Pancreas (tissue), 10 donors: ENCODE results near the gene FAM13B. TPM values are rescaled to one million over a fixed set of nuclear protein-coding genes. Genes with fewer than 3 reads are reported as not detected.

ENCODE experiments used
- ATAC-seq, 4 donors: fragments of 200-7000 bp; cut with Tn5 transposase; one replicate each; pipeline versions ENCODE4 v1.8.0 to v1.9.1; 2020; ENCODE audit warnings: mild to moderate bottlenecking in 4 of 4, moderate library complexity in 4 of 4
- DNase-seq, 6 donors: peaks; one replicate each; pipeline ENCODE4 v3.0.0-alpha.2; 2020
- FAIRE-seq: peaks from 2 replicates; lab custom pipeline; 2012; peaks lifted over from hg19 to GRCh38; lab: Jason Lieb, UNC
- H3K27ac ChIP-seq, 4 donors: fragments of 200-600 bp; sonication (generic); 1 replicate in 3 of 4; 2 replicates in 1 of 4; pipeline versions ENCODE4 v1.5.0 to v1.8.0; 2020
- H3K27me3 ChIP-seq, 4 donors: fragments of 200-600 bp; one replicate each; pipeline ENCODE4 v1.8.0; 2021
- H3K36me3 ChIP-seq, 3 donors: fragments of 200-600 bp; sonication (generic) in 1 of 3; one replicate each; pipeline versions ENCODE4 v1.5.0 to v1.8.0; 2020 to 2021
- H3K4me1 ChIP-seq, 3 donors: fragments of 200-600 bp; one replicate each; pipeline ENCODE4 v1.8.0; 2021
- H3K4me3 ChIP-seq, 4 donors: fragments of 200-600 bp; sonication (generic) in 2 of 4; one replicate each; pipeline versions ENCODE4 v1.5.0 to v1.8.0; 2020 to 2021
- H3K9me3 ChIP-seq, 4 donors: fragments of 200-600 bp; one replicate each; pipeline ENCODE4 v1.8.0; 2021
- WGBS, 2 donors: extraction: QIAGEN DNeasy Blood & Tissue Kit; methylation state at CpG; one replicate each; pipeline ENCODE4 v1.1.7; 2013; 5-methylcytosine and 5-hydroxymethylcytosine counted together
- intact Hi-C, 3 donors: fragments of 100-400 bp; cut with DNase I; formaldehyde crosslinking; loops; one replicate each; pipeline versions ENCODE4 v1.11.1 to v1.14.2; 2022
- polyA plus RNA-seq, 2 donors: library from polyadenylated mRNA; stranded (reverse); fragments of 200-250 nt; gene quantifications; one replicate each; pipeline ENCODE4 v1.2.3, GENCODE V29; 2013
- total RNA-seq, 6 donors: library from RNA; stranded (reverse); fragmentation: NEBNext Ultra II Directional in 4 of 6; extraction: Animal tissue kit (Norgen Biotek cat#: 25700) in 4 of 6; gene quantifications; one replicate each; pipeline versions ENCODE4 v1.2.1 to v1.2.4, GENCODE V29; 2021 to 2023
- TF ChIP-seq, protein P1 (sequence below), 4 donors: fragments of 200-600 bp; sonication (generic) in 3 of 4; IDR thresholded peaks; one replicate each; pipeline versions ENCODE4 v1.5.0 to v1.8.0; 2021; ENCODE audit warnings: antibody characterized with exemption in 4 of 4
- donor health status: healthy with polysubstance abuse.
- donor health status: DM: no; HTN: no; CAD: no; lungs with moderate emphysema.
- donor health status: DM: no; HTN: no; CAD: no.
- donor health status: control.
- donor health status: control.
- donor health status: Bipolar disorder and iron deficiency.
- donor health status: DM: yes; HTN: yes; CAD: no.
- donor health status: DM: no; HTN: no; CAD: no.
- donor health status: DM: no; HTN: no; CAD: no.
- donor health status: DM: yes; HTN: yes; CAD: no.

FAM13B gene
- total and polyA plus RNA-seq, 8 donors: 5.6 to 17.8 (median 11.2) TPM

GRCh38 chr5:138000102-138000723, 32.7 kb downstream of the FAM13B start:
- no peak overlapping the region for H3K27ac ChIP-seq
- H3K4me3 ChIP-seq: no peak overlapping the region
- no peaks in the 10 kb centered on the region for H3K36me3 ChIP-seq
- 85 to 91% methylated on average over 6 of the region's 6 CpGs for WGBS, 2 donors
- H3K4me1 ChIP-seq: peaks cover 4 to 8% (median 4%) of the 10 kb centered on the region in 3 donors
- intact Hi-C loops: no loop called here
- H3K27me3 ChIP-seq: no peaks in the 10 kb centered on the region
- FAIRE-seq: no peak
- ATAC-seq: no peak
- no peaks in the 10 kb centered on the region for H3K9me3 ChIP-seq
- TF ChIP-seq, protein P1, sequence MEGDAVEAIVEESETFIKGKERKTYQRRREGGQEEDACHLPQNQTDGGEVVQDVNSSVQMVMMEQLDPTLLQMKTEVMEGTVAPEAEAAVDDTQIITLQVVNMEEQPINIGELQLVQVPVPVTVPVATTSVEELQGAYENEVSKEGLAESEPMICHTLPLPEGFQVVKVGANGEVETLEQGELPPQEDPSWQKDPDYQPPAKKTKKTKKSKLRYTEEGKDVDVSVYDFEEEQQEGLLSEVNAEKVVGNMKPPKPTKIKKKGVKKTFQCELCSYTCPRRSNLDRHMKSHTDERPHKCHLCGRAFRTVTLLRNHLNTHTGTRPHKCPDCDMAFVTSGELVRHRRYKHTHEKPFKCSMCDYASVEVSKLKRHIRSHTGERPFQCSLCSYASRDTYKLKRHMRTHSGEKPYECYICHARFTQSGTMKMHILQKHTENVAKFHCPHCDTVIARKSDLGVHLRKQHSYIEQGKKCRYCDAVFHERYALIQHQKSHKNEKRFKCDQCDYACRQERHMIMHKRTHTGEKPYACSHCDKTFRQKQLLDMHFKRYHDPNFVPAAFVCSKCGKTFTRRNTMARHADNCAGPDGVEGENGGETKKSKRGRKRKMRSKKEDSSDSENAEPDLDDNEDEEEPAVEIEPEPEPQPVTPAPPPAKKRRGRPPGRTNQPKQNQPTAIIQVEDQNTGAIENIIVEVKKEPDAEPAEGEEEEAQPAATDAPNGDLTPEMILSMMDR (IDR thresholded peaks at IDR 0.05): no peak
- no peak for DNase-seq

- WGBS, 2 donors: 81 to 88% methylated on average over 1 of the region's 1 CpG
- no peak overlapping the region for H3K4me3 ChIP-seq
- H3K27ac ChIP-seq: no peak overlapping the region
- H3K27me3 ChIP-seq: no peaks in the 10 kb centered on the region
- TF ChIP-seq, protein P1 (IDR thresholded peaks at IDR 0.05): no peak
- FAIRE-seq (no peak), DNase-seq (no peak), ATAC-seq (no peak)
- intact Hi-C loops: no loop called here
- peaks cover 4 to 8% (median 6%) of the 10 kb centered on the region in 3 donors for H3K4me1 ChIP-seq
- no peaks in the 10 kb centered on the region for H3K36me3 ChIP-seq
- no peaks in the 10 kb centered on the region for H3K9me3 ChIP-seq
Measured at GRCh38 chr5:137997726-137998213, 35.1 kb downstream of the FAM13B start.

DNA sequence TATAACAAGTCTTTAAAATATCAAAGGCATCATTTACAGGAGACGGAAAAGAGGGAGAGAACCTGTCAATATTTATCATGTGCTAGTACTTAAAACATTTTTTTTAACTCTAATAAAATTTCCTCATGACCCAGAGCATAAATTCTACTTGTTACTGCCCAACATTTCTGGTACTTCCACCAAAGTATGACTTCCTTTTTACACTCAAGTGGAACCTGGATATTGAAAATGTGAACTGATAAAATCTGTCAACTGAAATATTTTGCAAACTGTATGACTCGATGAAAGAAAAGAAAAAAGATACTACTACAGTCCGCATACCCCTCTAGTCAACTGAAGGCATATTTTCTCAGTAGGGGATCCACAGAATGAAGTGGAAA, 37.1 kb downstream of the FAM13B start:
- TF ChIP-seq, protein P1 (IDR thresholded peaks at IDR 0.05): no peak
- ATAC-seq: no peak
- H3K4me1 ChIP-seq: peaks cover 4 to 8% (median 6%) of the 10 kb centered on the region in 3 donors
- no peak for DNase-seq
- WGBS, 2 donors: 58 to 61% methylated on average over 3 of the region's 3 CpGs
- no peak overlapping the region for H3K4me3 ChIP-seq
- H3K9me3 ChIP-seq: no peaks in the 10 kb centered on the region
- no peaks in the 10 kb centered on the region for H3K27me3 ChIP-seq
- H3K36me3 ChIP-seq: no peaks in the 10 kb centered on the region
- no peak for FAIRE-seq
- intact Hi-C loops: no loop called here
- H3K27ac ChIP-seq: no peak overlapping the region

GRCh38 chr5:137995077-137995748, 37.7 kb downstream of the FAM13B start:
- WGBS, 2 donors: 5 to 14% methylated on average over 2 of the region's 2 CpGs
- intact Hi-C loops: no loop called here
- no peaks in the 10 kb centered on the region for H3K27me3 ChIP-seq
- no peak overlapping the region for H3K27ac ChIP-seq
- DNase-seq (no peak), FAIRE-seq (peak; percentile 75), ATAC-seq (peak; percentile 78 to 89 (median 88))
- no peaks in the 10 kb centered on the region for H3K9me3 ChIP-seq
- TF ChIP-seq, protein P1 (IDR thresholded peaks at IDR 0.05): no peak
- H3K4me3 ChIP-seq: no peak overlapping the region
- H3K4me1 ChIP-seq: peaks cover 4 to 10% (median 8%) of the 10 kb centered on the region in 3 donors
- H3K36me3 ChIP-seq: no peaks in the 10 kb centered on the region

GRCh38 chr5:137994556-137994955, 38.3 kb downstream of the FAM13B start:
- no peak overlapping the region for H3K4me3 ChIP-seq
- WGBS, 2 donors: 55 to 79% methylated on average over 2 of the region's 2 CpGs
- no peak overlapping the region for H3K27ac ChIP-seq

More at GRCh38 chr5:137994556-137994955, 38.3 kb downstream of the FAM13B start:
- DNase-seq (no peak), ATAC-seq (no peak), FAIRE-seq (no peak)
- intact Hi-C loops: no loop called here
- TF ChIP-seq, protein P1 (IDR thresholded peaks at IDR 0.05): no peak
- Histone ChIP-seq H3K4me1 (peaks cover 7 to 15% (median 9%) of the 10 kb centered on the region in 3 donors), H3K36me3 (no peaks in the 10 kb centered on the region), H3K9me3 (no peaks in the 10 kb centered on the region), H3K27me3 (no peaks in the 10 kb centered on the region)
